NCI-H226 (cell line): ENCODE data around the gene SPINDOC.
"Not testable (repeated sequence)": the region's sequence is repeated elsewhere in the genome, so short reads cannot be mapped to it uniquely, and the experiment has no call there.

Experiments used
- DNase-seq: peaks from one replicate; pipeline ENCODE4 v3.0.0-alpha.2; 2015

SPINDOC gene

GRCh38 chr11:63791495-63792167 lies 21.6 kb upstream of the SPINDOC start:
- no peak for DNase-seq

DNA sequence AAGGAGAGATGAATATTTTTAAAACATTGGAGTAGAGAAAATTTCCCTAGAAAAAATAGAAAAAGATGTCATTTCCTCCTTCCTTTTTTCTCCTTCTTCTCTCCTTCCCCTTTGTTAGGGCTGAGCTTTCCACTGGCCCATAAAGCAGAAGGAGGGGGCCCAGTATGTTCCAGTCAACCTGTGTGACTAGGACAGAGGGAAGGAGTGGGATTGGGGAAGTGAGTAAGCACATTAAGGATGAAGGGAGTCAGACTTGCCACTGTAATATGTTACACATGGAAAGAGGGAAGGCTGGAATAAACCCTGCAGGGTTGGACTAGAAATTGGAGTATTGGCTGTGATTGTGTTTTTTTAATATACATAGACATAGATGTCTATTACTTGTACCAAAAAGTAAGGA lies 20.1 kb upstream of the SPINDOC start:
- DNase-seq = no peak

DNA sequence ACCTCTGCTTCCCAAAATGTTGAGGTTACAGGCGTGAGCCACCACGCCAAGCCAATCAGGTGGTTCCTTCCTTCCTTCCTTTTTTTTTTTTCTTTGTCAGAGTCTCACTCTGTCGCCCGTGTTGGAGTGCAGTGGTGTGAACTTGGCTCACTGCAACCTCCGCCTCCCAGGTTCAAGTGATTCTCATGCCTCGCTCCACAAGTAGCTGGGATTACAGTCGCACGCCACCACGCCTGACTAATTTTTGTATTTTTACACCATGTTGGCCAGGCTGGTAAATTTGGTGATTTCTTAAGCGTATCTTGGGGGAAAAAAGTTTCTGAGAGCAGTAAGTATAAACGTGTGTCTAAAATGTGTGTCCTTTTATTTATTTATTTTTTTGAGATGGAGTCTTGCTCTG lies 18.2 kb upstream of the SPINDOC start:
- no peak for DNase-seq

DNA sequence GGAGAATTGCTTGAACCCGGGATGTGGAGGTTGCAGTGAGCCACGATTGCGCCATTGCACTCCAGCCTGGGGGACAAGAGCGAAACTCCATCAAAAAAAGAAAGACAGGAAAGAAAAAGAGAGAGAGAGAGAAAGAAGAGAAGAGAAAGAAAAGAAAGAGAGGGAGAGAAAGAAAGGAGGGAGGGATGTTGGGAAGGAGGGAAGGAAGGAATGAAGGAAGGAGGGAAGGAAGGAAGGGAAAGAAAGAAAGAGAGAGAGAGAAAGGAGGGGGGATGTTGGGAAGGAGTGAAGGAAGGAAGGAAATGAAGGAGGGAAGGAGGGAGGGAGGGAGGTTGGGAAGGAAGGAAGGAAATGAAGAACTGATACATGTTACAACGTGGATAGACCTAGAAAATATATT lies 12.3 kb upstream of the SPINDOC start:
- no peak for DNase-seq

DNA sequence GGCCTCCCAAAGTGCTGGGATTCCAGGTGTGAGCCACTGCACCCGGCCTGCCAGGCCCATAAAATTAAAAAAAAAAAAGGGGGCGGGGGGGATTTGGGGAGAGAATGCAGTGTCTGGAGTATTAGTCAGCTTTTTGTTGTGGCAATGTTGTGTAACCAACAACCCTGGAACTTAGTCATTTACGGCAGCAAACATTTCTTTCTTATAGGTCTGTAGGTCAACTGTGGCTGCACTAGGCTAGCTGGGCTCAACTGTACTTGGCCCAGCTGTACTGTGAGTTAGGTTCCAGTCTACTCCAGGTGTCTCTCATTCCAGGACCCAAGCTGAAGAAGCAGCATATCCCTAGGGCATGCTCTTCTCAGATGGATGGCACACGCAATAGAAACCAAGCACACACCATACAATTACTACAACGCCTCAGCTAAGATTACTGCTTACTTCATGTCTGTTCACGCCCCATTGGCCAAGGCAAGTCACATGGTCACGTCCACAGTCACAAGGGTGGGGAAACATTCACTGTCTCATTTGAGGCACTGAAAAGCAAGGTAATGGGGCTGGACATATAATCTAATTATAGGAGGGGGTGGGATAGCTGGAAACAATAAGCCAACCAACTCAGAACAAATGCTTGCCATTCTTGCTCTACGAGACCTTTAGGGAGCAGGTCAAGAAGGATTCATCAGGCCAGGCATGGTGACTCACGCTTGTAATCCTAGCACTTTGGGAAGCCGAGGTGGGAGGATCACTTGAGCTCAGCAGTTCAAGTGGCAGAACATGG lies 10.4 kb upstream of the SPINDOC start:
- DNase-seq = peak; percentile 30

DNA sequence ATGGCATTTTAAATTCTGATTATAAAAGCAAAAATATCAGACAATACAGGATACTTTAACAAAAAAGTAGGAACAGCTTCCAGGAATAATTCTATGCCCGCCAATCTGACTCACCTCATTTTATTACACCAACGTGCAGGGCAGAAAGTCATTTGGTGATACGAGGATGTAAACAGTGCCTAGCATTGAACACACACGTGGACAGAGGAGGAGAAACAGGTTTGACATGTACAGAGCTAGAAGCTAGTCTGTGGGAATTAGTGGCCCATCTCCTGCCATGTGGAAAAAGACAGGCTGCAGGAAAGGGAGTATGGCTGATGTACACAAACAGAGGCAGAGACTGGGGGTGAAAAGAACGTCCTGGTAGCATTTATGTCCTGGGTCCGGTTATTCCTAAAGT lies 9.0 kb upstream of the SPINDOC start:
- DNase-seq = no peak

DNA sequence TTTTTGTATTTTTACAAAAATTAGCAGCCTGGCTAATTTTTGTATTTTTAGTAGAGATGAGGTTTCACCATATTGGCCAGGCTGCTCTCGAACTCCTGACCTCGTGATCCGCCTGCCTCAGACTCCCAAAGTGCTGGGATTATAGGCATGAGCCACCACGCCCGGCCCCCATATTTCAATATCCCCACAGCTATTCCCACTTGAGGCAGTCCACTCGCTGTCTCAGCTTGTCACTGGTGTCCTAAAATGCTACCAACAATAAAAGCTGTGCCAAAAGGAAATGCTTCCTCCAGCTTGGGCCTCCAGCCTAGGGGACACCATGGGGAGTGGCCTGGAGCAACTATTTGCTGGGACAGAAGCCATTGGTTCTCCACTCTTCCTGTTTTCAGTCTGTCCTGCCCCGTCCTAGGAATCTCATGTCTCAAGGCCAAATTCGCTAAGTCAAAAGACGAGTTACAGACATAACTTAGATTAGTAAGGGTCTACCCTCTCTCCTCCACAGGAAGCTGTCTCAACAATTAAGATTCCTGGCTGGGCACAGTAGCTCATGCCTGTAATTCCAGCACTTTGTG lies 7.3 kb upstream of the SPINDOC start:
- DNase-seq = peak; percentile 25

DNA sequence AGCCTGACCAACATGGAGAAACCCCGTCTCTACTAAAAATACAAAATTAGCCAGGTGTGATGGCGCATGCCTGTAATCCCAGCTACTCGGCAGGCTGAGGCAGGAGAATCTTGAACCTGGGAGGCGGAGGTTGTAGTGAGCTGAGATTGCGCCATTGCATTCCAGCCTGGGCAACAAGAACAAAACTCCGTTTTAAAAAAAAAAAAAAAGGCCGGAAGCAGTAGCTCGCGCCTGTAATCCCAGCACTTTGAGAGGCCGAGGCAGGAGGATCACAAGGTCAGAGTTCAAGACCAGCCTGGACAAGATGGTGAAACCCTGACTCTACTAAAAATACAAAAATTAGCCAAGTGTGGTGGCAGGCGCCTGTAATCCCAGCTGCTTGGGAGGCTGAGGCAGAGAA lies 2.9 kb upstream of the SPINDOC start:
- DNase-seq = not testable (repeated sequence)

DNA sequence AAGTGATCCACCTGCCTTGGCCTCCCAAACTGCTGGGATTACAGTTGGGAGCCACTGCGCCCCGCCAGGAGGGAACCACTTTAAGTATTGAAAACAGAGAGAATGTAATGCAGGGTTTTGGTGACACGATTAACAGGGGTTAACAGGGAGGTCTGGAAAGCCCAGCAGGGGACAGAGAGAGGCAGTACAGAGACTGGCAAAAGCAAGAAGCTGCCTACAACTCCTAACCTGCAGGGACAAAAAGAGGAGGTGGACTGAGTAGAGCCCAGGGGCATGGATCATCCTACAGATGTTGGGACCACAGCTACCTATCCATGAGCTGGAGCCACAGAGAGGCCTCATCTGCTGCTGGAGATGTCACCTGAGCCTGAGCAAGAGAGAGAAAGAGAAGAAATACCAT lies 1.7 kb upstream of the SPINDOC start:
- DNase-seq = no peak

- DNase-seq = peak; percentile 12
Observed at GRCh38 chr11:63813563-63814382, 517 bp downstream of the SPINDOC start.

GRCh38 chr11:63814383-63814736 lies 1.1 kb downstream of the SPINDOC start:
- no peak for DNase-seq

DNA sequence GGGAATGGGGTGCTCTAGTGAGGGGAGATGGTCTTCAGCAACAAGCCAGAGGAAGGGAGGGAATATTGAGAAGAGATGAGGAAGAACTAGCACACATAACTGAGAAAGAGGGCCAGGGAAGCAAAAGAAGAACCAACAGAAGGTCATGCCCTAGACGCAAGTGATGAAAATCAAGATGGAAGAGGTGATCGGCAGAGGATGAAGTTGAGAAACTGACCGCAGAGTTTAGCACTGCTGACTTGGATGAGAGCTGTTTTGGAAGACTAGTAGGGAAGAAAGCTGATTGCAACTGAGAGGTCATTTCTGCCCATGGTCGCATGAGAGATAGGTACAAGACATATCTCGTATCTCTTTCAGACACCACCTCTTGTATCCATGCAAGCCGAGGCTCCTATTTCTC lies 2.9 kb downstream of the SPINDOC start:
- DNase-seq = no peak

DNA sequence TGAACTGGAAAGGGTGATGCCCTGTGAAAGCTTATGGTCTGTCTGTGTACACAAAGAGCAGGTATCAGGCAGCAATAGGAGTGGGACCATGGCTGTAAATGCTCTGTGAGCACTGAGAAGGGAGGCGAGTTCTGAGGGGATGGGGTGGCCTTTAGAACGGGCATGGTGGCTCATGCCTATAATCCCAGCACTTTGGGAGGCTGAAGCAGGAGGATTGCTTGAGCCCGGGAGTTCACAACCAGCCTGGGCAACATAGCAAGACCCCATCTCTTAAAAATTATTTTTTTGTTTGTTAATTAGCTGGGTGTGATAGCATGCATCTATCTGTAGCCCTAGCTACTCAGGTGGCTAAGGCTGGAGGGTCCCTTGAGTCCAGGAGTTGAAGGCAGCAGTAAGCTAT lies 3.5 kb downstream of the SPINDOC start:
- no peak for DNase-seq

GRCh38 chr11:63817758-63818498 lies 4.7 kb downstream of the SPINDOC start:
- DNase-seq = no peak

DNA sequence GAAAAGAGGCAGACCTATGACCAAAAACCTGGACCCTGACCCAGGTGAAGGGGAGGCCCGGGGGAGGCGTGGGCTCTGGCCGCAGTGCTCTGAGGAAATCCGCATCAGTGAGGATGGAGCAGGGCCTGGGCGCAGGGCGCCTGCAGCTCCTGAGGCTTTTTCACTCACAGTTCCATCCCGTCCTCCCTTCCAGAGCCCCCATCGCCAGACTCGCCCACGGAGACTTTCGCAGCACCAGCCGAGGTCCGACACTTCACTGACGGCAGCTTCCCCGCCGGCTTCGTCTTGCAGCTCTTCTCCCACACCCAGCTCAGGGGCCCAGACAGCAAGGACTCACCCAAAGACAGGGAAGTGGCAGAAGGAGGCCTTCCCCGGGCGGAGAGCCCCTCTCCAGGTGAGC lies 5.4 kb downstream of the SPINDOC start:
- DNase-seq = no peak

GRCh38 chr11:63821411-63821810 lies 8.2 kb downstream of the SPINDOC start:
- no peak for DNase-seq

DNA sequence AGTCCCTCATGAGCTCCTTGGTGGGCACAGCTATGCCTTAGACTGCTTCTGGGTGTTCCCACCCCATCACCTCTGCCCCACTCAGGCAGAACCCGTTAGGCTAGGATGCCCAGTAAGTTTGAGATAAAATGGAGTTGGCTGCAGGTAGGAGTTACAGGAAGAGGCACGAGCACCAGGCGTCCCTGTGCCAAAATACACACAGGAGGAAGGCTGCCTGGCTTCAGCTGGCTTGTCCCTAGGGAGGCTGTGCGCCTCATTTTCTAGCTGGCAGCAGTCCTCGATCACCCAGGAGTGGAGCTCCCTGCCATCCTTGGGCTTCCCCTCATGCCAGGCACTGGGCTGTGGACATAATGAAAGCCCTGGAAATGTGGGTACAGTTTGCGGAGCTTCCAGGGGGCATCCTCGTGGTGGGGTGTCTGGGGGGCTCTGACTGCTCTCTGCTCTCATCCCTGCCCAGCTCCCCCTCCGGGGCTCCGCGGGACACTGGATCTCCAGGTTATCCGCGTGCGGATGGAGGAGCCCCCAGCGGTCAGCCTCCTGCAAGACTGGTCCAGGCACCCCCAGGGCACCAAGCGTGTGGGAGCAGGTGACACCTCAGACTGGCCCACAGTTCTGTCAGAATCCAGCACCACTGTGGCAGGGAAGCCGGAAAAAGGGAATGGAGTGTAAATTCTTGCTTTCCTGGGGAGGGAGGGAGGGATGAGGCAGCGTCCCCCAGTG lies 13.4 kb downstream of the SPINDOC start:
- DNase-seq = no peak

GRCh38 chr11:63829823-63830489 lies 16.7 kb downstream of the SPINDOC start:
- no peak for DNase-seq

DNA sequence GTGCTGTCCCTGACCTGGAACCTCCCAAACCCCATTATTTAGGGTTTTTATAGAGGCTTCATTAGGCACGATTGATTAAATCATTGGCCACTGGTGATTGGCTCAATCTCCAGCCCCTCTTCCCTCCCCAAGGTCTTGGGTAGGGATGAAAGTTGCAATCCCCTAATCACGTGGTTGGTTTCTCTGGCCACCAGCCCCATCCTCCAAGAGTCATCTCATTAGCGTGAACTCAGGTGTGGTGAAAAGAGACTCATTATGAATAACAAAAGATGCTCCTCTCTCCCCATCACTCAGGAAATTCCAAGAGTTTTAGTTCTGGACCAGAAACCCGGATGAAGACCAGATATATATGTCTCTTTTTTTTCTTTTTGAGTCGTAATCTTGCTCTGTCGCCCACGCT lies 18.1 kb downstream of the SPINDOC start:
- DNase-seq = no peak

DNA sequence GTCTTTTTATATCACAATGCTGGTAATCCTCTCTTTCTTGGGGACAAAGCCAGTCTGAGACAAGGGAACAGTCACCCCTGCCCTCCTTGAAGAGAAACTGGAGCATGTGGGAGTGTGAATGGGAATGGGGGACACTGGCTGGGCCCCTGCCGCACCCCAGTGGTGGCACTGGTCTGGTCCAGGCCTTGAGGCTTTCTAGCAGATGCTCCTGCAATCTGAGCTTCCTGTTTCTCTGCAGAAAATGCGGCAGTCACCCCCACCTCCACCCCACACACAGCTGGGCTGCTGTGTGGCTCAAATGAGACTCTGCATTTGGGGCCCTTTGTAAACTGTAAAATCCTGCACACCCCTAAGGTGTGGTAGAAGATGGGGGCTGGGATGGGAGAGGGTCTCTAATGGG lies 19.1 kb downstream of the SPINDOC start:
- no peak for DNase-seq

DNA sequence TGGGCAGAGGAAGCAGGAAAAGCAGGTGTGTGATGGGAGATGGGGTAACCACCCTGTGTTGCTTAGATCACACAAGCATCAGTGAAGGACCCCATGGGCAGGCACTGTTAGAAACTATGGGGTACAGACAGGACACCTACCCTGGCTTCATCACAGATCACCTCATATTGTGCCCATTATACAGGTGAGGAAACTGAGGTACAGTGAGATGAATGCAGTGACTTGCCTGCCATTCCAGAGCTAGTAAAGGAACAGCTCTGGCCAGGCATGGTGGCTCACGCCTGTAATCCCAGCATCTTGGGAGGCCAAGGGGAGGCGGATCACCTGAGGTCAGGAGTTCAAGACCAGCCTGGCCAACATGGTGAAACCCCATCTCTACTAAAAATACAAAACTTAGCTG lies 19.8 kb downstream of the SPINDOC start:
- DNase-seq = no peak
